Left cardiac atrium (tissue), 4 donors: ENCODE data around the gene SIRT1. TPM values are rescaled to one million over a fixed set of nuclear protein-coding genes. Genes with fewer than 3 reads are reported as not detected.
"Not testable (repeated sequence)": the region's sequence is repeated elsewhere in the genome, so short reads cannot be mapped to it uniquely, and the experiment has no call there.

Source experiments
- ATAC-seq, 2 donors: fragments of 200-7000 bp; cut with Tn5 transposase; one replicate each; pipeline ENCODE4 v1.9.1; 2020; ENCODE audit warnings: mild to moderate bottlenecking in 2 of 2, moderate library complexity in 2 of 2
- DNase-seq: peaks from one replicate; pipeline ENCODE4 v3.0.0-alpha.2; 2020
- intact Hi-C, 2 donors: fragments of 100-400 bp; cut with DNase I; formaldehyde crosslinking; loops; one replicate each; pipeline versions ENCODE4 v1.14.1 to v1.15.1; 2022 to 2023
- total RNA-seq, 2 donors: library from RNA; stranded (reverse); fragmentation: NEBNext Ultra II Directional; extraction: Animal tissue kit (Norgen Biotek cat#: 25700); gene quantifications; one replicate each; pipeline ENCODE4 v1.2.1, GENCODE V29; 2021
- donor health status: DM: no; HTN: yes; CAD: no.
- donor health status: DM: no; HTN: yes; CAD: no; lungs with severe emphysema.
- donor health status: DM: yes; HTN: yes; CAD: no.
- donor health status: Dilated cardiomyopathy.

SIRT1 gene
- total RNA-seq, 2 donors from 2014 or later, result 14.1 to 14.8 TPM

DNA sequence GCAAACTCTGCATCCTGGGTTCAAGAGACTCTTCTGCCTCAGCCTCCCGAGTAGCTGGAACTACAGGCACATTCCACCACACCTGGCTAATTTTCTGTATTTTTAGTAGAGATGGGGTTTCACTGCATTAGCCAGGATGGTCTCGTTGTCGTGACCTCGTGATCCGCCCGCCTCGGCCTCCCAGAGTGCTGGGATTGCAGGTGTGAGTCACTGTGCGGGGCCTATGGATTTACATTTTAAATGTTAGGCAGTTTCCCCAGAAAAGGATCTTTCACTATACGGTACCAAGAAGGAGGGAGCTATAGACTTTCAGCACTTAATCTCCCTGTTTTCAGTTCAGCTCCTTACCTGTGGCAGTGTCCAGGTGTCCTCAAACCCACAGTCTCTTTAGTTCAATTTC, 50.8 kb downstream of the SIRT1 start:
- intact Hi-C loops, result no loop called here
- ATAC-seq (no peak), DNase-seq (no peak)

DNA sequence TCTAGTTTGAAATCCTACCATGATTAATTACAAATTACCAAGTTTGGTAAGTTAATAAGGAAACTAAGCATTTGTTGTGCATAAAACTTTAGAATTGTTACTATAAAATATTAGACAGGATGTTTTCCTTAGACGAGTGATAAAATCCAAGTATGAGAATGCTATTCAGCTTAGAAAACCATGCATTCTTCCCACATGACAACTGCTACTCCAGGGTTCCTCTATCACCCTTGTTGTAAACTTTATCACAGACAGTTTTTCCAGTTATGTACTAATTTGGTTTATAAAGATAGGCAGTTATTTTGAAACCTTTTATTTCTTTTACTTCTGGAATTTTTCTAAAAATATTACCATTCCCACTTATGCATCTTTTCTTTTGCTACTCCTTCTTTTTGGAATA, 52.0 kb downstream of the SIRT1 start:
- no peak for ATAC-seq
- intact Hi-C loops, result no loop called here
- DNase-seq, result no peak

DNA sequence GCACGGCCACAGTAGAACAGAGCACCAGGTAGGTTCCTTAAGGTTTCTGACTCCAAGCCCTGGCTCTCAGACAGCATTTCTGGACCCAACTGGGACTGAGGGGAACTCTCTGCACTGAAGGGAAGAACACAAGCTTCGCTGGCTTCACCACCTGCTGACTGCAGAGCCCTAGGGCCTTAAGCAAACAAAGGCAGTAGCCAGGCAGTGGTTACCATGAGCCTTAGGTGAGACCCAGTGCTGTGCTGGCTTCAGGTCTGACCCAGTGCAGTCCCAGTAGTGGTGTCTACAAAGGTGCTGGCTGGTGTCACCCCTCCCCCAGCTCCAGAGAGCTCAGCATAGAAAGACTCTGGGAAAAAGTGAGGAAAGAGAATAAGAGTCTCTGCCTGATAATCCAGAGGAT, 59.5 kb downstream of the SIRT1 start:
- intact Hi-C loops, result no loop called here
- DNase-seq, result no peak
- ATAC-seq, result no peak

DNA sequence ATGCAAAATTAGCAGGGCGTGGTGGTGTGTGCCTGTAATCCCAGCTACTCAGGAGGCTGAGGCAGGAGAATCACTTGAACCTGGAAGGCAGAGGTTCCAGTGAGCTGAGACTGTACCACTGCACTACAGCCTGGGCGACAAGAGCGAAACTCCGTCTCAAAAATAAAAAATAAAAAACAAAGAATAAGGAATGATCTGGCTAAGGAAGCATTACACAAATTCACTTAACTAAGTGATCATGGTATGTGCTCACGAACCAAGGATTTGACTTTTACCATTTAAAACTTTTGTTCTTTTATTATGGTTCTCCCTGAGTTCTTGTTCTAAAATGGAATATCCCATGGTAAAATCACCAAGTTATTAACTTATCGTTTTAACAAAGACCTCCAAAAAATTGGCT, 71.2 kb downstream of the SIRT1 start:
- ATAC-seq, result no peak
- intact Hi-C loops, result no loop called here

DNA sequence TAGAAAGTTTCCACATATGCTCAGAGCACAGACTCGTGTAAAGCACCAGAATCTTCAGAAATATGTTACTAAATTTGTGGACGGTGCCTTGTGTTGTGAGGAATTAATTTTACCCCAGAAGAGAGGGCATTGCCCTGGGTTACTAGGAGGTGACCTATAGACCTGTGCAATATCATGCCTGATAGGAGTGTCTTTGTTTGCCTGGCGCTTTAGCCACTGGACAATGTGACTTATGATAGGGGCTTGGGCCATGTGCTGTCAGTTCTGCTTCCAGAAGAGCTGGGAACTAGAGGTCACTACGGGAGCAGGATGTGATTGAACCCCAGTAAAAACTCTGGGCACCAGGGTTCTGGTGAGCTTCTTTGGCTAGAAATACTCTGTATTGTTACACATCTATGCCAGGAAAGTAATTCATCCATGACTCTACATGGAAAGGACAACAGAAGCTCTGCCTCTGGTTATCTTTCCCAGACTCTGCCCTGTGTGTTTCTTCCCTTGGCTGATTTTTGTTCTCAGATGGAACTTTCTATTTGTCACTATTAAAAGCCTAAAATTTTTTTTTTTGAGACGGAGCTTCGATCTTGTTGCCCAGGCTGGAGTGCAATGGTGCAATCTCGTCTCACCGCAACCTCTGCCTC, 75.5 kb downstream of the SIRT1 start:
- DNase-seq (no peak), ATAC-seq (no peak)
- intact Hi-C loops, result no loop called here

More for the DNA sequence above, 71.2 kb downstream of the SIRT1 start:
- DNase-seq, result no peak

DNA sequence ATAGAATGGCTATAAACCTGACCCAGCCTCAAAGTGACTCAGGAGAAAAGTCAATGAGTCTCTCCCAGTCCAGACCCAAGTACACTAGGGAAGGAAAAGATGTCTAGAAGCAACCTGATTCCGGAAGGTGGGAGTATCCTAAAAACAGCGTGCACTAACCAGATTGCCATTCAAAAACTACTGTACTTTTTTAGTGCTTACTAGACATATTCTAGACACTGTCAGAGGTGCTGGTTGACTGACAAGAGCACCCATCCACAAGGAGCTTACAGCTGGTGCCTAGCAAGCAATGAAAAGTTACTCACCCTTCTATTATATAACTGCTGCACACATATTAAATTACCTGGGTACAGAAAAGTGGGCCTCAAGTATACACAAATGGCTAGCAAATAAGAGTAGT, 81.0 kb downstream of the SIRT1 start:
- ATAC-seq (no peak), DNase-seq (no peak)
- intact Hi-C loops, result no loop called here

DNA sequence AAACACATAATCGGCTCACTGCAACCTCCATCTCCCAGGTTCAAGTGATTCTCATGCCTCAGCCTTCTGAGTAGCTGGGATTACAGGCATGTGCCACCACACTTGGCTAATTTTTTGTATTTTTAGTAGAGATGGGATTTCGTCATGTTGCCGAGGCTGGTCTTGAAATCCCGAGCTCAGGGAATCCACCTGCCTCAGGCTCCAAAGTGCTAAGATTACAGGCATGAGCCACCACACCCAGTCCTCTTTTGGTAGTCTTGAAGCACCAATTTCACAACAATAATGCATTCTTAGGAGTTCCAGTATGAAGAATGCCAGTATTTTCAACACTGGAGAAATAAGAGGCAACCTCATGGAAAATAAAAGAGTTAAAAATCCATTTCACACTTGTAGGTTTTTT, 81.6 kb downstream of the SIRT1 start:
- not testable (repeated sequence) for DNase-seq, ATAC-seq

More for the DNA sequence above, 81.6 kb downstream of the SIRT1 start:
- intact Hi-C loops, result not testable (repeated sequence)

Other genes with a start within 250 kb of the SIRT1 start
- 10 to 100 TPM; 42.3 to 48.7 TPM for gene CTNNA3, start 188.5 kb upstream of the SIRT1 start, total RNA-seq
- gene DNAJC12, start 46.5 kb upstream of the SIRT1 start, total RNA-seq, result 1 to 10 TPM; 3.6 to 3.7 TPM
- gene HERC4, start 190.6 kb downstream of the SIRT1 start, total RNA-seq, result 10 to 100 TPM; 31.9 to 34.7 TPM
- 100 to 1,000 TPM in 1 of 2 donors, 10 to 100 TPM in 1; 62.2 to 110 TPM for gene MYPN, start 224.8 kb downstream of the SIRT1 start, total RNA-seq